Adipocyte (in vitro differentiated cells): Measurements from ENCODE around the gene MAGEA2B.
"Not testable (repeated sequence)": the region's sequence is repeated elsewhere in the genome, so short reads cannot be mapped to it uniquely, and the experiment has no call there.

Source experiments
- DNase-seq: peaks from one replicate; pipeline ENCODE4 v3.0.0-alpha.2; 2015; ENCODE audit warnings: low read depth
- H3K27me3 ChIP-seq: replicated peaks from 2 replicates; pipeline ENCODE4 v1.7.0; 2013; ENCODE audit warnings: mild to moderate bottlenecking, low read length, moderate library complexity; ENCODE audit not compliant: control insufficient read depth, insufficient read depth
- H3K36me3 ChIP-seq: 2 replicates; pipeline ENCODE4 v1.7.0; 2013; ENCODE audit warnings: low read length, mild to moderate bottlenecking, moderate library complexity; ENCODE audit not compliant: control insufficient read depth, insufficient read depth, severe bottlenecking
- H3K4me1 ChIP-seq: 2 replicates; pipeline ENCODE4 v1.7.0; 2013; ENCODE audit warnings: mild to moderate bottlenecking, low read length, moderate library complexity; ENCODE audit not compliant: control insufficient read depth, insufficient read depth
- H3K4me3 ChIP-seq: 2 replicates; pipeline ENCODE4 v1.7.0; 2013; ENCODE audit warnings: mild to moderate bottlenecking, low read length, moderate library complexity
- H3K9ac ChIP-seq: 2 replicates; pipeline ENCODE4 v1.7.0; 2013; ENCODE audit warnings: mild to moderate bottlenecking, low read length, moderate library complexity
- H3K9me3 ChIP-seq: 2 replicates; pipeline ENCODE4 v1.7.0; 2013; ENCODE audit warnings: mild to moderate bottlenecking, low read length, moderate library complexity; ENCODE audit not compliant: control insufficient read depth

The MAGEA2B gene

GRCh38 chrX:152761582-152761981, 47.2 kb downstream of the MAGEA2B start:
- not testable (repeated sequence) for H3K9me3 ChIP-seq, H3K9ac ChIP-seq, H3K4me1 ChIP-seq, H3K27me3 ChIP-seq, DNase-seq, H3K4me3 ChIP-seq, H3K36me3 ChIP-seq

GRCh38 chrX:152766562-152766961, 52.1 kb downstream of the MAGEA2B start:
- DNase-seq, H3K4me3 ChIP-seq, H3K4me1 ChIP-seq, H3K9me3 ChIP-seq, H3K36me3 ChIP-seq, H3K9ac ChIP-seq, H3K27me3 ChIP-seq: not testable (repeated sequence)
